Suprapubic skin (tissue), 3 donors: ENCODE measurements around the gene MAEA.

Source experiments
- CTCF ChIP-seq, 2 donors: fragments of 200-600 bp in 1 of 2; fragments of 450-650 bp in 1 of 2; sonication (generic) in 1 of 2; IDR thresholded peaks; one replicate each; pipeline ENCODE4 v1.5.1; 2016 to 2019; ENCODE audit warnings: antibody characterized with exemption in 2 of 2, mild to moderate bottlenecking in 1 of 2, moderate library complexity in 1 of 2
- EP300 ChIP-seq: sonication (generic); formaldehyde crosslinking; IDR thresholded peaks from one replicate; pipeline ENCODE4 v1.6.1; 2017; ENCODE audit warnings: antibody characterized with exemption

- no peak for TF ChIP-seq CTCF (IDR thresholded peaks at IDR 0.05)
- no peak for TF ChIP-seq EP300
Observed at GRCh38 chr4:1353186-1354055, 63.7 kb downstream of the MAEA start.
